CD4-positive, alpha-beta T cell treated with Interferon alpha-2 for 1 hour (primary cell): ENCODE data around the gene GMEB2.

Experiments used
- DNase-seq, 2 donors: peaks; one replicate each; pipeline ENCODE4 v3.0.0-alpha.2; 2020 to 2022

Gene GMEB2

GRCh38 chr20:63568170-63568981, 58.5 kb downstream of the GMEB2 start:
- peak in 1 of 2 donors; percentile 47 for DNase-seq

- DNase-seq = peak; percentile 70 to 78
These were observed 59.3 kb downstream of the GMEB2 start for GRCh38 chr20:63567386-63568169.

DNA sequence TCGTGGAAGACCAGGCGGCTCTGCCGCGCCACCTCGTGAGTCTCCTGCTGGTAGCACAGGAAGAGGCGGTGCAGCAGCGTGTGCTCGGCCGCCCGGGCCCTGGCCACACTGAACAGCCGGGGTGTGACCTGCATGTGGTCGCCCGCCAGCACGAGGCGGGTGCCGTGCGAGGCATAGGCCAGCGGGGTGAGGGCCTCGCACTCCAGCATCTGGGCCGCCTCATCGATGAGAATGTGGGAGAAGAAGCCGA, 59.8 kb downstream of the GMEB2 start:
- peak in 1 of 2 donors; percentile 36 for DNase-seq

DNA sequence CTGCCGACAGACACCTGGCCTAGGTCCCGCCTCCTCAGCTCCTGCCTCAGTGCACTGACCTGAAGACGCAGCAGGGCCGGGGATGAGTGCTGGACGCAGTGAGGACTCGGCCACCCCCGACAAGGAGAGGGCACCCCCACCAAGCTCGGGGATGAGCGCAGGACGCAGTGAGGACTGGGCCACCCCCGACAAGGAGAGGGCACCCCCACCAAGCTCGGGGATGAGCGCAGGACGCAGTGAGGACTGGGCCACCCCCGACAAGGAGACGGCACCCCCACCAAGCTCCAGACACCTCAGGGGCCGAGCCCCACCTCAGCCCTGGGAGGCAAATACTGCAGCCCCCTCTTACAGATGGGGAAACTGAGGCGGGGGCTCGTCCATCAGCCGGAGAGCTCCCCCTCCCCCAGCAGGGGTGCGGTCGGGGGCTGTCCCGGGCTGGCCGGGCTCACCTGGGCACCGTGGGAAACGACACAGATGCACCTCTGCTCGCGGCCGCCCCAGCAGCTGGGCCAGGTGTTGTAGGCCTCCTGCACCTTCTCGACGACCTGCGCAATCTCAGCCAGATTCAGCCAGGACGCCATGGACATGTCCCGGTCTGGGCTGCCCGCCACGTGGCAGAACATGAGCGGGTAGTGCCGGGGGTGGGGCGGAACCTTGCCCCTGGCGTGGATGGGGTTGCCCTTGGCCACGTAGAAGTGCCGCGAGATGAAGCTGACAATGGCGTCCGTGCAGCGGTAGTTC, 60.3 kb downstream of the GMEB2 start:
- no peak for DNase-seq

DNA sequence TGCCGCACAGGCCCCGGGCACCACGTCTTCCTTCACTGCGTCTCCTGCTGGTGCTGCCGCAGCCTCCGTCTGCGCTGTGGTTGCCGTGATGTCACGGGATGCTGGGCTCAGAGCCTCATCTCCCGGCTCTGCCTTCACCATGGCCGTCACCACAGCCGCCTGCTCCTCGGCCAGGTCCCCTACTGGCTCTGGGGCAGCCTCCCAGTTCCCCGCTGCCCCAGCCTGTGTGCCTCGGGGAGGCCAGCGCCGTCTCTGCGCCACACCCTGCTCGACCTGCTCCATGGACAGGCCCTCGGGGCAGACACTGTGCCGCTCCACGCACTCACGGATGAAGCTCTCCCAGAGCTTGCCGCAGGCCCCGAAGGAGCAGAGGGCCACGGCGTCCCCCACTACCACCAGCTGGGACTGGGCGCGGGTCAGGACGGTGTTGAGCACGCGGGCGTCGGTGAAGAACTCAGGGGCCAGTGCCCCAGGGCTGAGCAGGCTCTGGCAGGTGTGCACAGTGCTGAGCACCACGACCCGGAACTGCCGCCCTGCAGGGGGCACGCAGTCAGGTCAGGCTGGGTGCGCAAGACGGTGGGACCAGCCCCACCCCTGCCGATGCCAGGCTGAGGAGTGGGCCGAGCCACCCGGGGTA, 61.1 kb downstream of the GMEB2 start:
- no peak for DNase-seq

DNA sequence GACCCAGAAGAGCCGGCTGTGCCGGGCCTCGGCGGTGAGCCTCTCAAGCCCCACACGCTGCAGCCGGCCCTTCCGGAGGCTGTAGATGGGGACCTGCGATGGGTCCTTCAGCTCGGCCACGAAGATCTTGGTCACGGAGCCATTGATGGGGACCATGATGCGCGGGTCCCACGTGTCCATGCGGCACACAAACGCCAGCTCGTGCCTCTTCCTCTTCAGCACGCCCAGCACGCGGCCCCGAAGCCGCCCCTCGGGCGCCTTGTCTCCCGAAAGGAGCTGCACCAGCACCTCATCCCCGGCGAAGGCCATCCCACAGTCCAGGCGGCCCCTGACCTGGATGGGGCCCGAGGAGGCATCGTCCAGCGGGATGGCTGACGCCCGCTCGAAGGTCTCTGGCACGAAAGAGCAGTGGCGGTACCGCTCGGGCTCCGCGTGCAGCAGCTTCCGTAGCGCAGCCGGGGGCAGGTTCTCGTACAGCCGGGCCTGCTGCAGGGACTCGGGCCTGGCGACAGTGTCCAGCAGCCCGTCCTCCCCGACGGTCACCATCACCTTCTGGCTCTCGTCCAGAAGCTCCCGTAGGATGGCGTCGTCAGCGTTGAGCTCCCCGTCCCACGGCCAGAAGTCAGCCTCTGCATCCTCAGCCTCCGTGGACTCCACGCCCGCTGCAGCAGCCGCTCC, 61.7 kb downstream of the GMEB2 start:
- DNase-seq = no peak

DNA sequence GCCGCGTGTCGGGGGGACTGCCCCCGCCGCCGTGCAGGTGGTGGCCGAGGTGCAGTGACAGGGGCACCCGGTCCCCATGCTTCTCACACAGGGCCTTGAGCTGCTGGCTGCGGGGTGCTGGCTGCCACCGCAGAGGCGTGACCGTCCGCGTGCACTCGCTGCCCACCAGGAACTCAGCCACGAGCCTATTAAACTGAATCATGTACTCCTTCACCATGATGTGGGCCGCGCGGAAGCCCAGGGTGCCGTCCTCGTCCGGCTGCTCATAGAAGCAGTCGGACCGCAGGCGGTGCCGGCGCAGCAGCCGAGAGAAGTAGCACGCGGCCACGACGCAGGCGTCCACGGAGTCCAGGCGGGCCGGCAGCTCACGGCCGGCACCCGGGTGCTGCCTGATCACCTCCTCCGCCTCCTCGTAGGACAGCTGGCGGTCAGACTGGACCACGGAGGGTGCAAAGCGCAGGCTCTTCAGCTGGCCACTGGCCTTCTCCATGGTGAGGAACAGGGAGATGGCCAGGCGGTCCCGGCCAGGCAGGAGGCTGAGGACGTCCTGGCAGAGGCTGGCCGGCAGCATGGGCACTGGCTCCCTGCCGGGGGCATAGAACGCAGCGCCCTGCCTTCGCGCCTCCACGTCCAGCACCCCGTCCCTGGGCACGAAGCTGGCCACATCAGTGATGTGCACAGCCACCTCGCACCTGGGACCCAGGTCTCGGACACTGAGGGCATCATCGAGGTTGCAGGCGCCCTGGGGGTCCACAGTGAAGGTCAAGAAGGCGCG, 62.7 kb downstream of the GMEB2 start:
- DNase-seq = no peak

DNA sequence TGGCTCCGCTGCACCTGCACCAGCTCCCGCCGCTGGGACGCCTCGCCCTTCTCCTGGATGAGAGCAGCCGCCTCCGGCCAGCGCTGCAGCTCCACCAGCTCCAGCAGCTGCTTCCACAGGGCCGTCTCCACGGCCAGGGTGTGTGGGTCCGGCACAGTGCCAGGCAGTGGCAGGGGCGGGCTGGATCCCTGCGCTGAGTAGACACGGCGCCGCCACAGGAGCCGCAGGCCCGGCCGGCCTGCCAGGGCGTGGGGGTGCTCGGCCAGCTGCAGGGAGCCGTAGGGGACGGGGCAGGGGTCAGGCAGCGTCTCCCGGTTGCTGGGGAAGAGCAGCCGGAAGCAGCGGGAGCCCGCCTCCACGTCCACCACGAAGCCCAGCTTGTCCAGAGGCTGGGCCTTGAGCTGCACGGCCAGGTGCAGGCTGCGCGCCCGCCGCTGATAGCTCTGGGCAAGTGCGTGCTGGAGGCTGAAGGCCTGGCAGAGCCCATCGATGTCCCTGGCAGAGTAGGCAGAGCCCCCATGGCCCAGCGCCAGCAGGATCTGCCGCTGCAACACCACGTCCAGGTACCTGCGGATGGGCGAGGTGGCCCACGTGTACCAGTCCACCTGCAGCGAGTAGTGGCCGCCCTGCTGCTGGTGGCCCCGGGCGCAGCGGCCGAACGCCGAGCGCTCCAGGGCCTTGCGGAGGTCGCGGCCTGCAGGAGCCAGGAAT, 63.5 kb downstream of the GMEB2 start:
- DNase-seq = no peak

DNA sequence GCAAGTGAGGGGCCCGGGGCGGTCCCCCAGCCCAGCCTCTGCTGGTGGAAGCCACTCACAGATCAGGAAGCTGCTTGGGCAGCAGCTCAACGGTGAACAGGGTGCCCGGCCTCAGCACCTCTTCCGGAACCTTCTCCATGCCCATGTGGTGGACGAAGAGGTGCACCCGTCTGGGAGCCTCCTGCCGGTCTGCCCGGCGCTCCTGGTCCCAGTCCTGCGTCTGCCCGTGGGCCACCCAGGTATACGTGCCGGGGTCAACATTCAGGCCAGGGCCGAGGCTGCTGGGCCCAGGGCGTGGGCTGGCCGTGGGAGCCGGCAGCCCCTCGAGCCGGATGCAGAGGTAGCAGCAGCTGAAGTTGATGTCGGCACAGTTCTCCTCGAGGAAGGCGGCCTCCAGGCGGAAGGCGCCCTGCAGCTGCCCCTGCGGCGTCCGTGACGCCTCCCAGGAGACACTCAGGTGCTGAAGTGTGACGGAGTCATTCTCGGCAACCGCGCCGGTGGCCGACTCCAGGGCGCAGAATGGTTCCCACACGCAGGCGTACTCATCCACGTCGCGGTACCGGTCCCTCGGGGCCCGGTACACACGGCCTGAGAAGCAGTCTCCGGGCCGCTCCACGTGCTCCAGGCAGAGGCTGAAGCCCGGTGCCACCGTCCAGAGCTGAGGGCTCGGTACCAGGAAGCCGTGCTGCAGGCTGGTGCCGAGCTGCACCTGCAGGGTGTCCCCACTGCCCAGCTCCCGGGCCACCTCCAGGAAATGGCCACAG, 64.3 kb downstream of the GMEB2 start:
- no peak for DNase-seq

GRCh38 chr20:63561624-63562396, 65.1 kb downstream of the GMEB2 start:
- DNase-seq = no peak

- DNase-seq = no peak
These were observed 65.9 kb downstream of the GMEB2 start for GRCh38 chr20:63560856-63561609.

DNA sequence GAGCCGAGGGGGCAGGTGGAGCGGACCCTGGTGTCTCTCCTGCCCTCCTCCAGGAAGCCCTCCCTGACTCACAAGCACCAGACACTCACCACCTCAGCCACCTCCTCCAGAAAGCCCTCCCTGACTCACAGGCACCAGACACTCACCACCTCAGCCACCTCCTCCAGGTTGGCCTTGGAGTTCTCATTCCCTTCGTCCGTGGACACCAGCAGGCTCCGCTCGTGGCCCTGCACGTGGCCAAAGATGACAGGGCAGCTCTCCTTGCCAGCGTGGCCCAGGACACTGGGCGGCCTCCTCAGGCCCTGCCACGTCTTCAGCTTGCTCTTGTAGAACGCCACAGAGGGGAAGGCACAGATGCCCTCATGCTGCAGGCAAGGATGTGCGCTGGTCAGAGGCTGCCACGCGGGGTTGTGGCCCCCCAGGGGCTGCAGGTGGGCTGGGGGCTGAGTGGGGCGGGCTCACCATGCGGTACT, 66.5 kb downstream of the GMEB2 start:
- no peak for DNase-seq

DNA sequence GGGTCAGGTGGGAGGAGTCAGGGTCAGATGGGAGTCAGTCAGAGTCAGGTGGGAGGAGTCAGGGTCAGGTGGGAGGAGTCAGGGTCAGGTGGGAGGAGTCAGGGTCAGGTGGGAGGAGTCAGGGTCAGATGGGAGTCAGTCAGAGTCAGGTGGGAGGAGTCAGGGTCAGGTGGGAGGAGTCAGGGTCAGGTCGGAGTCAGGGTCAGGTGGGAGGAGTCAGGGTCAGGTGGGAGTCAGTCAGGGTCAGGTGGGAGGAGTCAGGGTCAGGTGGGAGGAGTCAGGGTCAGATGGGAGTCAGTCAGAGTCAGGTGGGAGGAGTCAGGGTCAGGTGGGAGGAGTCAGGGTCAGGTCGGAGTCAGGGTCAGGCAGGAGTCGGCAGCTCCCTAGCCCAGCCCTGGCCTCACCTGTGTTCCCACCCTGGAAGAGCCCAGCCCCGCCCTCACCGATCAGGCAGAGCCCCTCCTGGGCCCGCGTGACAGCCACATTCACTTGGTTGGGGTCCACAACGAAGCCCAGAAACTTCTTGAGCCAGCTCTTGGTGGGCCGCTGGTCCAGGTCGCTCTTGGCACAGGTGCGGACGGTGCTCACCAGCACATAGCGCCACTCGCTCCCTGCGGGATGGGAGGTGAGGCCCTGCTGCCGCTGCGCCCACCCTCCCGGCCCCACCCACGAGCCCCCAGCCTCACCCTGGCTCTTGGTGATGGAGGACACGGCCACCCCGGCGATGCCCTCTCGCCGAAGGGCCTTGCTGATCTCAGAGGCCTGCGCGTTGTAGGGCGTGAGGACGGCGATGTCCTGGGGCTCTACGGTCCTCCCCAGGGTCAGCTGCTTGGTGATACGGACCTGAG, 67.2 kb downstream of the GMEB2 start:
- peak; percentile 70 to 74 for DNase-seq

DNA sequence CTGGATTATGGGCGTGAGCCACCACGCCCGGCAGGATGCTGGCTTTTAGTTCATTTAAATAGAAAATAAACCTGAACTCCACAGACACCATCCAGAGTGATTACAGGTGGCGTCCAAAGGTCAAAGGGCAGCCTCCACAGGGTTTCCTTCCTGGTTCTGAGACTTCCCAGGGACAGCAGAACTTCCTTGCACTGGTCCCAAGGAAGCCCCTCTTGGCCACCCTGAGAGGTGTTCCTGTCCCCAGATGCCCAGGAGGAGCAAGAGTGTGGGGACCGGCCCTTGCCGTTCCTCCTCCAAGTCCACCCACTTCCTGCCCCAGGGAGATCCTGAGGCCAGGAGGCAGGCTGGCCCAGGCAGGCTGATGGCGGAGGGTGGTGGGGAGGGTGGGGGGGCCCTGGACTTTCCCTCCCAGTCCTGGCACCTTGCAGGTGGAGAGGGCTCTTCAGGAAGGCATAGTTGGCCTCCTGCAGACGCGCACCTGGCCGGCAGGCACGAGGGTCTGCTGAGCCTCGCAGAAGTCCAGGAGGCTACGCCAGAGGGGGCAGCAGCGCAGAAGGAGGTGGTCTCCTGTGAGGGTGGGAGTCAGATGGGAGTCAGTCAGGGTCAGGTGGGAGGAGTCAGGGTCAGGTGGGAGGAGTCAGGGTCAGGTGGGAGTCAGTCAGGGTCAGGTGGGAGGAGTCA, 68.0 kb downstream of the GMEB2 start:
- no peak for DNase-seq

- no peak for DNase-seq
These were observed 69.4 kb downstream of the GMEB2 start for GRCh38 chr20:63557481-63557891.

GRCh38 chr20:63556873-63557478, 69.9 kb downstream of the GMEB2 start:
- DNase-seq = no peak
